H1 (cell line): Measurements from ENCODE around the gene HSD17B4. TPM values are rescaled to one million over a fixed set of nuclear protein-coding genes. Genes with fewer than 3 reads are reported as not detected.

Experiments
- BCL11A ChIP-seq, 2 experiments: IDR thresholded peaks; one replicate each; pipeline ENCODE4 v1.6.1; 2011; ENCODE audit warnings: low read depth in 2 of 2, low read length in 2 of 2, mild to moderate bottlenecking in 2 of 2
- CBX8 ChIP-seq: fragments of 300-800, 300-1000 bp; sonication (generic); IDR thresholded peaks from 2 replicates; pipeline ENCODE4 v1.7.1; 2016; ENCODE audit warnings: low read depth, low read length, borderline replicate concordance
- CEBPB ChIP-seq: IDR thresholded peaks from 2 replicates; pipeline ENCODE4 v1.6.1; 2012; ENCODE audit warnings: low read depth, low read length
- CTBP2 ChIP-seq: IDR thresholded peaks from 2 replicates; pipeline ENCODE4 v1.7.0; 2011; ENCODE audit warnings: borderline replicate concordance, mild to moderate bottlenecking, moderate library complexity, mixed read lengths, low read length; ENCODE audit not compliant: insufficient read depth, insufficient read length
- KDM5A ChIP-seq: fragments of 200-600 bp; IDR thresholded peaks from 2 replicates; pipeline ENCODE4 v1.7.1; 2012; ENCODE audit warnings: mild to moderate bottlenecking, low read length, inconsistent platforms, mixed read lengths
- POLR2A ChIP-seq, 2 experiments: IDR thresholded peaks; 1 replicate in 1 of 2; 2 replicates in 1 of 2; pipeline ENCODE4 v1.6.1; 2011; ENCODE audit warnings: low read depth in 2 of 2, low read length in 2 of 2, mild to moderate bottlenecking in 2 of 2; ENCODE audit errors: control extremely low read depth in 1 of 2
- SIRT6 ChIP-seq: IDR thresholded peaks from one replicate; pipeline ENCODE4 v1.7.1; 2012; ENCODE audit warnings: low read length, inconsistent platforms
- SP2 ChIP-seq: IDR thresholded peaks from 2 replicates; pipeline ENCODE4 v1.6.1; 2012; ENCODE audit warnings: mild to moderate bottlenecking, low read length, inconsistent platforms
- TAF1 ChIP-seq: IDR thresholded peaks from 2 replicates; pipeline ENCODE4 v1.6.1; 2011; ENCODE audit warnings: mild to moderate bottlenecking, low read depth, low read length
- polyA plus RNA-seq, 7 experiments: library from polyadenylated mRNA; depleted of rRNA in 3 of 7; stranded (reverse) in 5 of 7; unstranded in 2 of 7; fragments of >200 nt in 5 of 7; fragments of 200-250 nt in 2 of 7; gene quantifications; 1 replicate in 5 of 7; 2 replicates in 1 of 7; 4 replicates in 1 of 7; pipeline versions ENCODE4 v1.2.1 to v1.2.3, GENCODE V29; 2011 to 2013; ENCODE audit warnings: missing spikeins in 2 of 7, mixed read lengths in 2 of 7
- total RNA-seq: library from RNA; stranded (reverse); fragmentation: NEBNext Ultra II Directional; extraction: Animal tissue kit (Norgen Biotek cat#: 25700); gene quantifications from 2 replicates; pipeline ENCODE4 v1.2.1, GENCODE V29; 2021
- TF ChIP-seq, protein P1 (sequence below), 3 experiments: IDR thresholded peaks; 1 replicate in 2 of 3; 2 replicates in 1 of 3; pipeline versions ENCODE4 v1.5.1 to v1.6.1; 2011; ENCODE audit warnings: low read length in 3 of 3, mild to moderate bottlenecking in 3 of 3, inconsistent platforms in 2 of 3, low read depth in 1 of 3, moderate library complexity in 1 of 3; ENCODE audit not compliant: insufficient read depth in 1 of 3; ENCODE audit errors: control extremely low read depth in 1 of 3

Gene HSD17B4
- total and polyA plus RNA-seq, 2 of the 8 experiments (the other 6 are each of a cell fraction or from before 2014, with no cell fraction given): 305 to 369 TPM

DNA sequence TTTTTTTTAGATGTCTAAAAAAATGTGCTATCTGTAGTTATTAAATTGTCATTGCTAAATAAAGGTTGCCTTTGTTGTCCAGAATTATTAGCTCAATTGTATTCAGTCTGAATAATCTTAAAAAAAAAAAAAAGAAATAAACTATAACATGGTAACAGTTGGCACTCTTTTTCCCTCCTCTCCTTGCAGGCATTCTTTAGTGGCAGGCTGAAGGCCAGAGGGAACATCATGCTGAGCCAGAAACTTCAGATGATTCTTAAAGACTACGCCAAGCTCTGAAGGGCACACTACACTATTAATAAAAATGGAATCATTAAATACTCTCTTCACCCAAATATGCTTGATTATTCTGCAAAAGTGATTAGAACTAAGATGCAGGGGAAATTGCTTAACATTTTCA is 89.4 kb downstream of the HSD17B4 start (continued):
- TF ChIP-seq, protein P1, sequence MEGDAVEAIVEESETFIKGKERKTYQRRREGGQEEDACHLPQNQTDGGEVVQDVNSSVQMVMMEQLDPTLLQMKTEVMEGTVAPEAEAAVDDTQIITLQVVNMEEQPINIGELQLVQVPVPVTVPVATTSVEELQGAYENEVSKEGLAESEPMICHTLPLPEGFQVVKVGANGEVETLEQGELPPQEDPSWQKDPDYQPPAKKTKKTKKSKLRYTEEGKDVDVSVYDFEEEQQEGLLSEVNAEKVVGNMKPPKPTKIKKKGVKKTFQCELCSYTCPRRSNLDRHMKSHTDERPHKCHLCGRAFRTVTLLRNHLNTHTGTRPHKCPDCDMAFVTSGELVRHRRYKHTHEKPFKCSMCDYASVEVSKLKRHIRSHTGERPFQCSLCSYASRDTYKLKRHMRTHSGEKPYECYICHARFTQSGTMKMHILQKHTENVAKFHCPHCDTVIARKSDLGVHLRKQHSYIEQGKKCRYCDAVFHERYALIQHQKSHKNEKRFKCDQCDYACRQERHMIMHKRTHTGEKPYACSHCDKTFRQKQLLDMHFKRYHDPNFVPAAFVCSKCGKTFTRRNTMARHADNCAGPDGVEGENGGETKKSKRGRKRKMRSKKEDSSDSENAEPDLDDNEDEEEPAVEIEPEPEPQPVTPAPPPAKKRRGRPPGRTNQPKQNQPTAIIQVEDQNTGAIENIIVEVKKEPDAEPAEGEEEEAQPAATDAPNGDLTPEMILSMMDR (IDR thresholded peaks at IDR 0.05; ENCODE audit: control extremely low read depth in 1 of 3, insufficient read depth in 1 of 3, low read depth in 1 of 3, low read length in 3 of 3): no peak
- no peak for TF ChIP-seq POLR2A (IDR thresholded peaks at IDR 0.05; ENCODE audit: control extremely low read depth in 1 of 2, low read depth in 2 of 2, low read length in 2 of 2)
- no peak for TF ChIP-seq CTBP2
- TF ChIP-seq BCL11A (IDR thresholded peaks at IDR 0.05; ENCODE audit: low read depth in 2 of 2, low read length in 2 of 2): no peak
- TF ChIP-seq CBX8: no peak
- no peak for TF ChIP-seq SP2
- TF ChIP-seq KDM5A: no peak
- TF ChIP-seq CEBPB: no peak
- no peak for TF ChIP-seq TAF1
- TF ChIP-seq SIRT6: no peak
